HUDEP-2 (cell line): ENCODE results near the gene ACADL.

Experiments
- DNase-seq, 76 experiments: peaks; one replicate each; lab custom pipeline; 2025; ENCODE audit not compliant: unreplicated experiment in 76 of 76; lab: John Stamatoyannopoulos, UW

Gene ACADL

DNA sequence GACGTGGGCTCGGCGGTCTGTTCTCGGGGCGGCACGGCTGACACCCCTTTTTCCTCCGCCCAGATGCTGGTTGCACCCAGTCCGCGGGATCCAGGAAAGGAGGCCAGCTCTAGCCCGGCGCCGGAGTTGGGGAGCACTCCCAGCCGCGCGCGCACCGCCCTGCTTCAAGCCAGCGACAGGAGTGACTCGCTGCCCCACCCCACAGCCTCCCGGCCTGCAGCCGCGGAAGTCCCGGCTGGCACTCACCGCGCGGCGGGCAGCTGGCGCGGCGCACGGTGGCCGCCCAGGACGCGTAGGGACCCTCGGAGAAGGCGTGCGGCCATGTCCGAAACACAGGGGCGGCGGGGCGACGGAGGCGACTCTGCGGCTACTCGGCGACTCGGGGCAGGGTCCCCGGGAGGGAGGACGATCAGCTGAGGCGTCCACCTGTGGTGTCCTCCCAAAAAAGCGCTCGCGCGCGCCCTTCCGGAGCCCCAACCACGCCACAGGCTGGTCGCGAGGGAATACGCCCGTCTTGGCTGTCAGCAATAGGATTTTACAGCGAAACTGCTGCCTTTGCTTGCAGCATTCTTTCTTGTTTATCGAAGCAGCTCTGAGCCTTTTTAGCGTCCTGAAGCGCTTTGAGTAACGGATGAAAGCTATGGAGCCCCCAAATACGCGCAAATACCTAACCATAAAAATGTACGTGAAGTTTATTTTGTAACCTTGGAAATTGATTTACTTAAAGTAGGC, at the start of gene ACADL:
Gene ACADL (minus strand): TSS at position 507 of the 732 bp plus-strand sequence. CDS start 184 bp downstream, at position 323.
- DNase-seq = peak in 32 of 76 experiments; percentile 1 to 46 (median 9)

DNA sequence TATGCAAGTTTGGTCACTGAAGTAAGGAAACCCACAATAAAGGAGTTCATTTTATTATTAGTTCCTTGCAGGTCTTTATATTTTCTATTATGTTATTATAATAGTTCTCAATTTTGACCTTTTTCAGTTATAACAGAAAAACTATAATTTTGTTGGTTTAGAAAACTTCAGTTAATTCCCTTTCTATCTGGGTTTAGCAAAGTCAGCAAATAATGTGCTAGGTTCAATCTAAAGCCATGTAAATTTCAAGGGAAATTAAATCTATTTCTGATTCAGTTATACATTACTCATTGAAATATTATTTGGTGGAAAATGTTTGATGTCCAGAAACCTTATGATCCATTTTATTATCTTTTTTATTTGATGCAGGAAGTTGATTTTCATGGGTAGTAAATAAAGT, 46.1 kb upstream of the ACADL start:
- no peak for DNase-seq

DNA sequence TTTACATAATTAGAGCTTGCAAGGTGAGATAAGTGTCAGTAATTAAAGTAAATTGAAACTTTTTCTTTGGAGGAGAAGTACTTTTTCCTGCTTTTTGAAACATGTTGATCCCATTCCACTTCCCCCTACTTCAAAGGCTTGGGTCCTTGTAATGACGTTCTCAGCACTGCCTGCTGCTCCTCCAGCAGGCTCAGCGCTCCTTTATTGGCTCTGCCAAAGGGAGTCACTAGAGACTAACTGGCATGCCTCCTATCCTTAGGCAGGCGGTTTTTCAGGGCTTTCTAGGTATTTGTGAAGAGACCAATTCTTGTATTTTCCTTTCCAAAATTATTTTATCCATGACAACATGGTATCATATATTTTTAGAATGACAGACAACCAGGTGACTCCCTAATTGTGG, 43.9 kb upstream of the ACADL start:
- no peak for DNase-seq

DNA sequence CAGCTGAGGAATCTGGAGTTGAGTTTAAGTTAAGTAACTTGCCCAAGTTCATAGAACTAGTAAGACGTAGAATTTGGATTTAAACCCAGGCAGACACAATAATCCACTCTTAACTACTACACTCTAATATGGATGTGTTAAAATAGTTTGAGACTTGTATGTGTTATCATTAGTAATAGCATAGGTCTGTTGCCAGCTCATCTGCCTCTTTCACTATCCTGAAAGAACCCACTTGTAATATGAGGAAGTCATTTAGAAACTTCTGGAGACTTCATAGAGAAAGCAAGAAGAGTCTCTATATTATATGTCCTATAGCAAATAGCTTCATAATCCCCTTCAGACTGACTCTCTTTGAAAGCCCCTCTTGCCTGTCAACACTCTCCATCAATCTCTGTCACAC, 43.0 kb upstream of the ACADL start:
- no peak for DNase-seq

DNA sequence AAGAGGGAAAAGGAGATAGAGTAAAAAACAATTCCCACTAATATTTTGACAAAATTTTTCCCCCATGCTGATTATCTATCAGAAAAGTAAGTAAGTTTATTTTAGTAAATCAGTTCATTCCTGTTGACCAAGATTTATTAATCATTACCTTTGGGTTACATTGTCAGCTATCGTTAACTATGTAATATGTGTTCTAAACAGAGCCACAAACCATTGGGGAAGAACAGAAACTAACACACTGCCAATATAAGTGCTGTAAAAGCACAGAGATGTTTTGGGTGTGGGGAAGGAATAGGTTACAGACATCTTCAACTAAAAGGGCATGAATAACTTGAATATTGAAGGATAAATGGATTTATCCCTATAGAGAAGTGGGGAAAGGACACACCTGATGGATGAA, 42.5 kb upstream of the ACADL start:
- no peak for DNase-seq

DNA sequence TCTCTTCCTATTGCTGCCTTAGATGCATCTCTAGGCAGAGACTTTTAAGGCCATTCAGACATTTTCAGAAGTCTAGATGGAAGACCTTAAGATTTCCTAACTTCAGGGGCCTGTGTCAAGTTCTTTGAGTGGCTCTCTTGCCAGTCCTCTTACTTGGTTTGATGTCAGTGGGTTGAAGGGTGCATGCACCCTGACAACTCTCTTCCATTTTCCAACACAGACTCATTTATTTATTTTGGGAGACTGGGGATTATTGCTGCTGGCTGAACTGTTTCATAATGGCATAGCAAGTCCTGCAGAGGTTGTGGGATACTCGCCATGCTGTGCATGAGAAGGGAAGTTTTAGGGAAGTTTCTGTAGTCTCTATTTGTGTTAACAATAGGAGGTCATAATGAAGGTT, 39.0 kb upstream of the ACADL start:
- no peak for DNase-seq

DNA sequence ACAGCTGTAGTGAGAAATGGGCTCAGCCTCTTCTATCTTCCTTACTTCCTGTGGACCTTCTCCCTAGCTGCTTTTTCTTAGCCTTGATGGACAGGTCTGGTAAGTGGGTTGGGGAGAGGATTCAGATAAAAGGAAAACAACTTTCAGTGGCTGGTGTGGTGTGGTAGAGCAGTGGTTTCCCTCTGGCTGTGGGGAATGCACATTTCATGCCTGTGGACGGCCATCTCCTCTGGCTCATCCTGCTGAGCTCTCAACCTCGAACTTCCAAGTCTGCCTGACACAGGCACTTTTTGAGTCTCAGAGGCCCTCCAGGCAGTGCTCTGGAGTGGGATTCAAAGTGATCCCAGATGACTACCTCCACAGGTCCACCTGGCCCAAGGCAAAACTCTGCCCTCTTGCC, 38.6 kb upstream of the ACADL start:
- no peak for DNase-seq

DNA sequence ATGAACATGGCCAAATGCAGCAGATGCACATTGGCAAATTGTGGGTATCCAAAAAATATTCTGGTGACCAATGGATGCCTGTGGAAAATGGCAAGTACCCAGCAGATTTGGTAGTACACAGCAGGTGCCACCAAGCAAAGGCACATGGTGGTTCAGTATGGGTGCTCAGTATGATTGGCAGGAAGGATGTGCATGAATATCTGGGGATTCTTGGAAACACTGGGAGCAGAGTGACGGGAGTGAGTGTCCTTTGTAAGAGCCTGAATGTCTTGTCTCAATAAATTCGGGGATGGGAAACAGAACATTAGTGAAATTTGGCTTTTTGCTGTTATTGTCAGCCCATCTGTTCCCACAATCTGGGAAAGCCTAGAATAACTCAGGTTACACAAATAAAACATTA, 36.8 kb upstream of the ACADL start:
- DNase-seq = no peak

DNA sequence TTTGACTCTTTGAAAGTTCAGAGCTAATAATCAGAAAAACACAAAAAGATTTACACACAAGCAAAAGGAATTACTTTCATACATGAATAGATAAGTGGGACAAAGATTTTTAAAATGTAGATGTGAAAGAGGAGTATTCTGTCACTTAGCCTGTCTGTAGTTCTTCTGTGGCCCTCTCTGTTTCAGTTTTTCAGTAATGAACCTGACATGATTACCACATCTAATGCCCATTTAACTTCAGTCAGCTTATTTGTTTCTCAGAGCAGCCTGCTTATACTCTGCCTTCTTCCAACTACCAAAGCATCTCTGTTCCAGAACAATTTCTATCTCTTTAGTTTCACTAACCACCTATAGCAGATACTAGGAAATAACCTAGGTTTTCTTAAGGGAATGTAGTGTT, 34.4 kb upstream of the ACADL start:
- DNase-seq = no peak

DNA sequence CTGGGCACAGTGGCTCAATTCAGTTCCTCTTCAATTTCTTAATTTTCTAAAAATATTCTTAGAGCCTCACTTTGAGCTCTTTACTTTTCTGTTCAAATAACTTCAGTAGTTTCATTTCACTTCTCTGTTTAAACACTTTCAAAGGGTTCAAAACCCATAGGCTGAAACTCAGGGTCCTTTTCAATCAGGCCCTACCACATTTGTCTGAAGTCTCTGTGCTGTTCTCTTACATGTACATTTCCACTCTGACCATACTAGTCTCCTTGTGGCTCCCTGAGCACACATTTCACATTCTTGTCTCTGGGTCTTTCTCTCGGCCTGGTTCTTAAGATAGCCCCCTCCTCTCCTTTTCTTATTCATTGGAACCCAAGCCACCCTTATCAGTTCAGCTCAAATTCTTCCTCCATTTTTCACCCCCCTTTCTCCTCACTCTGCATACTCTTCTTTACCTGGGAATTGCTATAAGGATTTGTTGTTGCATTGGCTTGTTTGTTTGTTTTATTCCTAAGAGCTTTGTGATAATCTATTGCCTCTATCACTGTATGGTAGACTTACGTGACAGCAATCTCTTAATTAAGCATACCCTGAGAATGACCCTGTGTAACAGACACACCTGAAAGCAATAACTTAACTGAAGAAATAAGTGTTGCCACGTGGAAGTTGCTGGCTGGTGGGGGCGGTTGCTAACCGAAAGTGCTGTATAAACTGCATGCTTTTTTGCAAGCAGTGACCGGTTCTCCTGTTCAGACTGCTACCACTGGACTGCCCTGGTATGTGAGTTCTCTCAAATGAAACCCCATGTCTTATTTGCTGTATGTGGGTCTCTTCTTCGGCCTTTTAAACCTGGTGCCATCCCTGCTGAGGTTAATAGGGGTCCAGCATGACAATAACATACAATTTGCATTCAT, 27.7 kb upstream of the ACADL start:
- DNase-seq = no peak

DNA sequence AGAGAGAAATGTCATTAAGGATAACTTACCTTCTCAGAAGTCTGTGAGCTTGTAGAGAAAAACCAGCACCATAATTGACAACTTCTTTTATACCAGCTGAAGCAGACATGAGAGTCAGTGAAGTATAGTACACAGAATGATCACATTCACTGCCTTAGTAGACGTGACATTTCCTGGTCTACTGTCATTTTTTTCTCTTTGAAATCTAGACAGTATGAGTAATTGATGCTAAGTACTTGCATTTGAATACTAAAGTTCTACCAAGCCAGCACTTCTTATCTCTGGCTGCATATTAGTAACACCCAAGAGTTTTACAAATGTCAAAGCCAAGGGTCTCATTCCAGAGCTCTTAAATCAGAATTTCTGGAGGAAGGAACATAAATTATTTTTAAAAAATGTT, 25.4 kb upstream of the ACADL start:
- DNase-seq = no peak

DNA sequence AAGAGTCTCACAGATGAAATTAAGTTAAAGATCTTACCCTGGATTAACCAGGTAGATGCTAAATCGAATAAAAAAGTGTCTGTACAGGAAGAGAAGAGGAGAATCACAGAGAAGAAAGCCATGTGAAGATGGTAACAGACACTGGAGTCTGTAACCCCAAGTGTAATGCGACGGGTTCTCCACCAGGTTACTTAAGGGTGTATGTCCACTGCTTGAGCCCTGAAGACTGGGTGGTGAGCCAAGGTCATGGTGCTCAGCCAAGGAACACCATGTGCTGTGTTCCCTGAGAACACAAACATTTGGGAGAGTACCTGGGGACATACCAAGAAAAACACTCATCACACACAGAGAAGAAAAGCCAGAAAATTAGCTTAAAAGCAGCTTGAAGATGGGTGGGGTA, 8.2 kb upstream of the ACADL start:
- no peak for DNase-seq

DNA sequence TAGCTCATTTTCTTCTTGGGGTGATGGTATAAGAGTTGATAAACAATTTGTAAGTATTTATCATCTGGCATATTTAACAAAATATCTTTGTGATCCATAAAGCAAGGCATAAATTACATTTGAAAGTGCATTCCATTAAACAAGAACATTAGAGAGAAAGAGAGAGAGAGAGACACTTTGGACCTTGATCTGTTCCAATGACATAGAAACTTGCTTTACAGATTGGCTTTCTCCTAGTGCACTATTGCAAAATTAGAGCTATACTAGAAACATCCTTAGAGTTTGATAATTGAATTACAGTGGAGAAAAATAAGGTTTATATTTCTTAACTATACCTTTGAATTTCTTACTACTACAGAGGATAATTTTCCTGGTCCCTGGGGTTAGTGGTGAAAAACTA, 5.7 kb upstream of the ACADL start:
- DNase-seq = no peak

DNA sequence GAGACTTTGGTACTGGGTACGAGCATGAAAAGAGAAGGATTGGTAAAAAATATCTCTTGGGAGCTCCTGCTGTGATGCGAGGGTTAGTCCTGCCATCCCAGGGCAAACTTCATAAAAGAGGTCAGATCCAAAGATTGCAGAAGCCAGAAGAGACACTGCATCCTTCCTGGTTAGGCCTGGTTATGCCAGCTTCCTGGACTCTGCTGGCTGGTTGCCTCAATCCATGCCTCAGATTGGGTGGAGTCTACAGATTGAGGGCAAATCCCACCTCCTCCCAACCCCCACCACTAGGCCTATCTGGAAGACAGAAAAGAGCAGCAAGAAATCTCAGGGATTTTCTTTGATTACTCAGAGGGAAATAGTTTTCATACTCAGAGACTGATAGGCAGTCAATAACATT, 5.3 kb upstream of the ACADL start:
- DNase-seq = no peak

DNA sequence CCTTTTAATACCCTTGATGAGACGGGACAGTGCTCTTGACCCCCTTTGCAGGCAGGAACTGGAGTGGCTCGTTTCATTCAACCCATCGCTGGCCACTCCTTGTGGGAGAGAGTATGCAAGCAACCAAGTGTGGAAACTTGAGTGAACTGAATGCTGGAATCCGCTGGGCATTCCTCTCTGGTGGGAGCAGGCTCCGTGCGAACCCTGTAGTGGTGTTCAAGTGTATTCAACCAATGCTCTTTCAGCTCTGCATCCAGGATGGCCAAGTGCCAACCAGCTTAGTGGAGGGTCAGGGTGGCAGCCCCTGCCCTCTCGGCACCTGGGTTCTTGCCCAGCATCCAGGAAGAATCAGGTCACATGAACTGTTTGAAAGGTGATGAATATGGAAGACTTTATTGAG, 3.3 kb upstream of the ACADL start:
- no peak for DNase-seq

DNA sequence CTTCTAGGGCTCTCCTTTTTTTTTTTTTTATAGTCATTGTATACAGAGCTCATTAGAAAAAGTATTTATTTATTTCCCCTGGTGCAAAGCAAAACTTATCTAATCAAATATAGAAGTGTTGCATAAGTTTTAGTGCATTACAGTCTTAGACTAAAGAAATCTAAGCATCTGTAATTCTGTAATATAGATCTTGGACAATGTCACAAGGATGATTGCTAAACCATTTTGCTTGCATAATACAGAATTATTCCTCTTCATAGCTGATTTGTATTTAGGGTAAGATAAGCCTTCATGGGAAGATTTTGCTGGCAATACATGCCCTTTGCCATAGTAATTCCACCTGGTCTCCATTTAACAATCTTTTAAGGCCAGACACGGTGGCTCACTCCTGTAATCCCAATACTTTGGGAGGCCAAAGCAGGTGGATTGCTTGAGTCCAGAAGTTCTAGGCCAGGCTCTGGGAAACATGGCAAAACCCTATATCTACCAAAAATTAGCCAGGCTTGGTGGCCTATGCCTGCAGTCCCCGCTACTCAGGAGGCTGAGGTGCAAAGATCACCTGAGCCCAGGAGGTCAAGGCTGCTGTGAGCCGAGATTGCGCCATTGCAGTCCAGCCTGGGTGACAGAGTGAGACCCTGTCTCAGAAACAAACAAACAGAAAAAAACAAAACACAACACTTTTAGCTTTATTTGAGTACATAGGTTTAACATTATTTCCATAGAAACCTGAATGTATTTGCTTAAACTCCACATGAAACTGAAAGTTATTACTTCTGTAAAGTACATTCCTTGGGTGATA, 2.2 kb upstream of the ACADL start:
- no peak for DNase-seq

DNA sequence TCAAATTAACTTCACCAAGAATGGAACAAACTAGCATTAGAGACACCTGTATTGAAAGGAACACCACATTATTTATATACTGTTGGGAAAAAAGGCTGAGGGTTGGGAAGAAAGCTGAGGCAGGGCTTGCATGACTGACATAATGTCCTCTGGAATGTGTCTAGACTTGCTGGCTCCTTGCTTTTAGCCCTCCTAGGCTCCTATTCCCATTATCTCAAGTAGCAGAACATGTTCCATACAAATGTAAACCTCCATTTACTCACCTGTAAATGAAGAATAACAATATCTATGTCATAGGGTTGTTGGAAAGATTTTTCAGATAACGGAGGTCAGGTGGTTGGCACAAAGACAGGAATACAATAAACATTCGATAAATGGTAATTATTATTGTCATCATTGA, 976 bp upstream of the ACADL start:
- no peak for DNase-seq

DNA sequence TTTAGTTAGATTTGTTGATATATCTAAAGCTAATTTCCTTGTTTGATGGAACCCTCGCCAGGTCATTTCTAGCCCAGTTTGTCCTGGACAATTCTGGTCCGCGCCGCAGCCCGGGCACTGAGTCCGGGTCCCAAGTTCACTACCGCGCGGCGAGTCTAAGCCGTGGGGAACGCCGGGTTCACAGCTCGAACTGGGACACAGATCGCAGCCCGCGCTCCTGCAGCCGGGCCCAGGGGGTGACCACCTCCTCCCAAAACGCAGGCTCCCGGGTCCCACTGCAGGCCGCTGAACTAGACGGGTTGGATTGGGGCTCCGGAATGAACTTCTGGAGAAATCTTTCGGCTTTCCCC, 681 bp downstream of the ACADL start:
- peak in 1 of 76 experiments; percentile 10 for DNase-seq

DNA sequence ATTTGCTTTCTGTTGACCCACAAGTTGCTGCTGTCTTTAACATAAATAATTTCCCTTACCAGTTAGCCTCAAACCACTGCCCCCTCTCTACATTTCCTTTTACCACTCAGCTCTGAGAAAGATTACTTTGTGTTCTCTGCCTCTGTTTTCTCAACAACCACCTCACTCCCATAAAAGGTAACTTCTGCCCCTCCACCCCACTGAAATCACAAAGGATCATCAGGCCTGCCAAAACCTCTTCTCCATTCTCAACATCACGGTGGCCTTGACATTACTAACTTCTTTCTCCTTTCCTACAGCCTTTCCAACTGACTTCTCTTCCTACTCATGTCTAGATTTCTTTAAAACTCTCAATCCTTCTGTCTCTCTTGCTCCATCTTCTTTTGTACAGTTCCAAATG, 10.1 kb downstream of the ACADL start:
- DNase-seq = no peak

DNA sequence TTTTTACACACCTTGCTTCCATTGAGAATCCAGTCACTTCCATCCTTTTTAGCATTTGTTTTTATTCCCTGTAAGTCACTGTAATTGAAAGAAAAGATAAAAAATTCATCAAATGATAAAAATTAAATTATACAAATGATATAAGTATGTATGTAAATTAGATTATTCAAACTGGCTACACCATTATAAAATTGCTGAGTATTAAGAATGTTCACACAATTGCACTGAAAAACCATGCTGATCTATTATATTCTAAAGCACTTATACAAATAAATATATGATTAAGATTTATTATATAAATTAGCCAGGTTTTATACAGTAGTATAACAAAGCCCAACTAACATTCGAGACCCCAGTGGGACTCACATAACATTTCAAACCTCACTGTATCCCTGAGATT, 15.1 kb downstream of the ACADL start:
- no peak for DNase-seq

DNA sequence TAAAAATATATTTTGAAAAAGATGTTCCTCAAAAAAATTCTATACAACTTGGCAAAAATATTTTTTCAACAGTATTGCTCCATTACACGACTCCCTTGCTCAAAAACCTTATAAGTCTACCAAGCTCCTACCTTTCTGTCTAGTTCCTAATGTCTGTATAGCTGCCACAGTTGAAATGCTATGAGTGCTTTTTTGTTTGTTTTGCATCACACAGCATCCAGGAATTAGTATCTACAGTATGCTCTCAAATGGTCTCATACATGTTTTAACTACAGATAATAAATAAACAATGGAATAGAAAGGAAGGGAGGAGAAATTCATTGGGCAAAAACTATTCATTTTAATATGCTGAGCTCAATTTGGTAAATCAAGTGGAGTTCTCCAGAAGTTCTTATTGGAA, 17.3 kb downstream of the ACADL start:
- no peak for DNase-seq
